GM13976 (cell line): ENCODE data around the gene FANCB.

Source experiments
- DNase-seq: peaks from one replicate; pipeline ENCODE4 v3.0.0; 2012; ENCODE audit warnings: low spot score
- CTCF ChIP-seq: IDR thresholded peaks from 2 replicates; pipeline ENCODE4 v1.5.1; 2012; ENCODE audit warnings: borderline replicate concordance, mild to moderate bottlenecking; ENCODE audit not compliant: insufficient read depth; ENCODE audit errors: extremely low read depth, missing control alignments, control extremely low read depth
- in situ Hi-C: fragments of 300-500 bp; cut with MboI; formaldehyde crosslinking; loops from one replicate; pipeline ENCODE4 v1.12.0; 2022; ENCODE audit warnings: low sequenced_read_pairs, mixed read lengths, inconsistent platforms; ENCODE audit not compliant: unreplicated experiment

FANCB gene

GRCh38 chrX:14872851-14873675 lies at the start of gene FANCB, which contains the start of gene MOSPD2:
Gene FANCB (minus strand): TSS chrX:14873069. CDS start chrX:14865510, 7,559 bp downstream.
Gene MOSPD2 (plus strand): TSS chrX:14873421. CDS start chrX:14873529, 108 bp downstream.
- TF ChIP-seq CTCF, result no peak
- in situ Hi-C loops, result no loop called here
- peak; percentile 92 for DNase-seq

DNA sequence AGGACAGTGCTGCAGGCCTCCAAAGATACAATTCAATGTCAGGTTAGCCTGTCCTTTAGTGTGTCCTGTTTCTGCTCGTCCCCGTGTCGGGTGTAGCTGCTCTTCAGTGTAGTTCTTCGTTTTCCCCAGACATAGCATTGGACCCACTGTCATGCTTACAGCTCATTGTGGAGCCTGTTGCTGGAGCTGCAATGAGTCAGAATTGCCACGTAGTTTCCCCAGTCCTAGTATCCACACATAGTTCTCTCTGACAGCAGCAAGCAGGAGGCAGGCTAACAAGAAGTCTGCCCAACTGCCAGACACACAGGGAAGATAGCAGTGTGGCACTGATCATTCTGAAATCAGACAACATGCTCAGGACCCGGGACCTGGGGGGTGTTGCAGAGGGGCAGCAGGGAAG lies 49.6 kb upstream of the FANCB start:
- in situ Hi-C loops, result no loop called here
- no peak for DNase-seq
- TF ChIP-seq CTCF, result no peak

DNA sequence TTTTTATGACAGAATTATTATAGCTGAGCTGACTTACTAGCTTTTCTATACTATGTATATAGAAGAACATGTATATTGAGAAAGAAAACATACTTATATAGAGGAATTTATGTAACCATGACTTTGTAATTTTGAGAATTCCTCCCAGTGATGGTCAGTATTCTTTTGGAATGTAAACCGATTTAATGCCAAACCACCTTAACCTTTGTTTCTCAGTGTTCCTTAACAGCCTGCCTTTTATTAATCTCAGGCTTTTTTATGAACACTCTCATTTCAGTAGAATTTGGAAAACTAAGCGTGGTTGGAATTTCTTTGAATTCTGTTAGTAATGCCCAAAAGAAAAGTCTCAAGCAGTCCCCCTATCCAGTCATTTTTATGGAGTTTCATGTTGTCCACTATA lies 47.3 kb upstream of the FANCB start:
- TF ChIP-seq CTCF, result no peak
- DNase-seq, result no peak
- in situ Hi-C loops, result no loop called here

GRCh38 chrX:14919407-14919806 lies 46.5 kb upstream of the FANCB start:
- in situ Hi-C loops, result no loop called here
- no peak for TF ChIP-seq CTCF
- no peak for DNase-seq

DNA sequence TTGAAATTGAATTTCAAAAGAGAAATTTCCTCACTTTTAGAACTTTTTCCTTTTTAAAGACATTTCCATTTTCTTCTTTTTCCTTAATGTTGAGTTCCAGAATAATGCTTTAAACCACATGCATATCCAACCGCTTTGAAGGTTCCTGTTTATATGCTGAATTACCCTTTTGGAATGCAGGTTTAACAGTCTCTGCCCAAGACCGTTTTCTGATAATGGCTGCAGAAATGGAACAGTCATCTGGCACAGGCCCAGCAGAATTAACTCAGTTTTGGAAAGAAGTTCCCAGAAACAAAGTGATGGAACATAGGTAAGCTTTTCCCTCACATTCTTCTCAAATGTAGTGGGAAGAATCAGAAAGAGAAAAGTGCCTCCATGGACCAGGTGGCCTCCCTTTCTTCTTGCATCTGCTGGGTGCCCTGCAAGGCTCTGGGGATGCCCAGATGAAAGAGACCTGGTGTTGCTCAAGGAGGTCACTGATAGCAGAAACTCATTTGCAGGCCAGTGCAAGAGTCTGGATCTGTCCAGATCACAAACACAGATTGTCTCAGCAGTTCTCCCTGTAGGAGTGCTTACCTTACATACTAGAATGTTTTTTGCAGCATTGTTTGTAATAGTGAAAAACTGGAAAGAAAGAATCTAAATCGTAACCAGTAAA lies 43.3 kb upstream of the FANCB start:
- in situ Hi-C loops, result no loop called here
- DNase-seq, result no peak
- TF ChIP-seq CTCF, result no peak

- in situ Hi-C loops, result no loop called here
- no peak for TF ChIP-seq CTCF
- DNase-seq, result no peak
These were observed 42.7 kb upstream of the FANCB start for GRCh38 chrX:14915596-14915995.
